ENCODE data around the gene PITX3. TPM values are rescaled to one million over a fixed set of nuclear protein-coding genes. Genes with fewer than 3 reads are reported as not detected.

Gene PITX3
- total RNA-seq, 1 experiment from 2014 or later: 0.81 TPM

- TF ChIP-seq ZNF532 (CRISPR knock-in tag; IDR thresholded peaks at IDR 0.05; ENCODE audit: borderline replicate concordance): no peak
Measured at GRCh38 chr10:102235598-102235920, 5.8 kb downstream of the PITX3 start (continued).

GRCh38 chr10:102234888-102235597 lies 6.3 kb downstream of the PITX3 start:
- ChIA-PET POLR2A (no interaction called here), CTCF (interaction anchor here (1.0 to 18.9 kb wide), 7 partner anchors 9 to 164 kb away, joined by 3 to 906 read pairs (median 4); partner anchors contain the start of genes ELOVL3 and GBF1)
- Mint-ChIP-seq H3K4me1 (no peaks in the 10 kb centered on the region), H3K27ac (no peak overlapping the region), H3K4me3 (no peak overlapping the region), H3K27me3 (ENCODE audit: low read depth) (peaks cover 98% of the 10 kb centered on the region), H3K36me3 (no peaks in the 10 kb centered on the region), H3K9me3 (no peaks in the 10 kb centered on the region)
- ATAC-seq: no peak
- DNase-seq (ENCODE audit: low spot score): no peak
- TF ChIP-seq IRF2 (CRISPR knock-in tag; IDR thresholded peaks at IDR 0.05; ENCODE audit: borderline replicate concordance, low read depth): no peak
- no peak for TF ChIP-seq HMGXB4 (CRISPR knock-in tag; IDR thresholded peaks at IDR 0.05)
- TF ChIP-seq EMX1 (CRISPR knock-in tag; IDR thresholded peaks at IDR 0.05): no peak
- TF ChIP-seq USF1 (CRISPR knock-in tag; IDR thresholded peaks at IDR 0.05): no peak
- TF ChIP-seq NR2C2 (CRISPR knock-in tag; IDR thresholded peaks at IDR 0.05): no peak
- TF ChIP-seq ARID4B (CRISPR knock-in tag; IDR thresholded peaks at IDR 0.05; ENCODE audit: borderline replicate concordance): no peak
- no peak for TF ChIP-seq FOXP4 (CRISPR knock-in tag; IDR thresholded peaks at IDR 0.05)
- no peak for TF ChIP-seq ZNF532 (CRISPR knock-in tag; IDR thresholded peaks at IDR 0.05; ENCODE audit: borderline replicate concordance)
- no peak for TF ChIP-seq USF2 (CRISPR knock-in tag; IDR thresholded peaks at IDR 0.05)
- TF ChIP-seq MLX (CRISPR knock-in tag; IDR thresholded peaks at IDR 0.05): no peak
- TF ChIP-seq ZNF317 (CRISPR knock-in tag; IDR thresholded peaks at IDR 0.05; ENCODE audit: borderline replicate concordance, low read depth): no peak
- no peak for TF ChIP-seq NR1H2 (CRISPR knock-in tag; IDR thresholded peaks at IDR 0.05)
